HG03378 (cell line): ENCODE results near the gene ZCCHC14.
"Not testable (repeated sequence)": the region's sequence is repeated elsewhere in the genome, so short reads cannot be mapped to it uniquely, and the experiment has no call there.

Experiments
- ATAC-seq: cut with Tn5 transposase; IDR thresholded peaks from one replicate; pipeline ENCODE4 v1.9.1; 2021; ENCODE audit warnings: mild to moderate bottlenecking, moderate library complexity; ENCODE audit not compliant: unreplicated experiment

ZCCHC14 gene

DNA sequence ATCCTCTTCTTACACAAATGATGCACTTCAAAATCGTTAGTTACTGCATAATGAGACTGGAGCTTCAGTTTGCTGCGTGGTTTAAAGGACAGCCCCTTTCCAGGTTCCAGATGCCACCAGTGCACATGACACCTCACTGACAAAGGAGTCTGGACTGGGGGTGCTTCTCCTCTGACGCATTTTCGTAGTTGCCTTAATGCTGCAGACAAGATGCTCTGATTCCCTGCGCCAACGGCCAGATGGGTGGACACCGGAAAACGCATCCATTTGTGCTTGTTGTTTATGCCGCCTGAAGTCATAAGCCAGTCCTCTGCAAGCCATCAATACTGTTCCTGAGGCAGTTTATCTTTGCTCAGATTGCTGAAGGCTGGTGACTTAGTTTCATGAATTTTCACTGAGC is 125.3 kb downstream of the ZCCHC14 start:
- no peak for ATAC-seq

GRCh38 chr16:87366930-87367329 is 125.9 kb downstream of the ZCCHC14 start:
- ATAC-seq, result no peak

DNA sequence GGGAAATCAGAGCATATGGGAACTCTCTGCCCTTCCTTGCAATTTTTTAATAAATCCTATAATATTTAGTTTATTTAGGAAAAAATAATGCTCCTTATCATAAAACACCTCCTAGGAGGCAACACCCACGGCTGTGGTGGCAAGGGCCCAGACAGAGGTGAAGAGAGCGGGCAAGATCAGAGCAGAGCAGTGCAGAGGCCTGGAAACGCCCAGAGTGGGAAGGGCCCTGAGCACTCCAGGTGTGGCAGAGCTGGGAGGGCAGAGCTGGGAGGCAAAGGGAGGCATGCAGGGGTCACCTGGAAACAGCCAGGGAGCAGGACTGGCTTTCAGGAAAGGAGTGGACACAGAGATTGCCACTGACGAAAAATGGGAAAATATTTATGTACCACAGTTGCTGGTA is 126.5 kb downstream of the ZCCHC14 start:
- ATAC-seq, result no peak

DNA sequence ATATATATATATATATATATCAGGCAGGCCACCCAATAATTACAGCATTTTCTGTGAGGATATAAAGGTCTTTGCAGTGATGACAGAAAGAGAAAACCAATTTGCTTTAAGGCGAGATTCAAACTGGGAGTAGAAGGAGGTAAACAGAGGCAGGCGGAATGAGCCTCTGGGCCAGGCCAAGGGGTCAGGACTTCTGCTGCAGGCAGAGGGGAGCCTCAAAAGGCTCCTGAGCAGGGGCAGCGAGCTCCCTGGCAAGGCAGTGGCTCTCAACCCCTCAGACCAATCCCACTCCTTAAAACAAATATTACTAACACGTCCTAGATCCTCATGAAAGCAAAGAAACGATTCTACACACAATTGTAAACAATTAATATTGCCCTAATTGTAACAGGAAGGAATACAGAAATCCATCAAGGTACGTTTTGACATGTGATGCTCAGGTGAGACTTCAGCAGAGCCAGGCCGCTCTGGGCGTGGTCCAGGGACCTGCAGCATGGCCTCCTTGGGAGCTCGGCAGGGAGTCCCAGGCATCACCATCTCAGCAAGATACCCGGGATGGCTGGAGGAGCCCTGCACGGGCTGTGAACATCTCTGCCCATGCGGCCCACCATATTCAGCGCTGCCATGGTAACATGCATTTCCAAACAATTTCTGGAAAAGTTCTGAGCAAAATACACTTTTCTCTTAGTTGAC is 127.7 kb downstream of the ZCCHC14 start:
- ATAC-seq, result no peak

DNA sequence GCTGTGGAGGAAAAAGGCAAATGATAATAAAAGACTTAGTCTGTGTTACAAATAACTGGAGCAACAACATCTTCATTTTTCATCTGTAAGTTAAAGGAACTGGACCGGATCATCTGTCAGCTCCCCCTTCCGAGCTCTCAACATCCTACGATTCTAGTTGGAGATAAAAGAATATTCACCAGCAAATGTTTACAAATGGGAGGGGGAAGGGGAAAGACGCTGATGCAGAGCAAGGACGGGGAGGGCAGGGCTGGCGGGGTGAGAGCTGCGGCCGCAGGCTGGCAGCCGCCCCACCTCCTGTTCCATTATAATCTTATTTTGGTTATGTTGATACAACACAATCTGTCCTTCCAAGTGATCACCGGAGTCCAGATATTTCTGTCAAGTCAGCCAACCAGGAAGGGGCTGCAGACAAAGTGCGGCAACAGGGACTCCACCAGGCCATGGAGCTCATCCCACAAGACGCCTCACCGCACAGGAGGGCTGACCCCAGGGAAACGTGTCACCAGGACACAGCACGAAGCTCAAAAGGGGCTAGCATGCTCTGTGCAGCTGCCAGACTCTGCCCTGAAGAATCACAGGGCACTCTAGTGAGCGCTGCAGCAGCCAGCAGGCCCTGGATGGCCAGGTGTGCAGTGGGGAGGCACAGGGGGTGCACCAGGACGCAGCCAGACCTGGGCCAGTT is 128.9 kb downstream of the ZCCHC14 start:
- ATAC-seq, result no peak

GRCh38 chr16:87362828-87363559 is 129.8 kb downstream of the ZCCHC14 start:
- ATAC-seq, result not testable (repeated sequence)

GRCh38 chr16:87361916-87362619 is 130.8 kb downstream of the ZCCHC14 start:
- no peak for ATAC-seq

GRCh38 chr16:87360862-87361610 is 131.8 kb downstream of the ZCCHC14 start:
- ATAC-seq, result no peak

GRCh38 chr16:87359121-87359520 is 133.7 kb downstream of the ZCCHC14 start:
- no peak for ATAC-seq

- no peak for ATAC-seq
These were observed 134.1 kb downstream of the ZCCHC14 start for GRCh38 chr16:87358696-87359095.

- ATAC-seq, result no peak
These were observed 134.6 kb downstream of the ZCCHC14 start for GRCh38 chr16:87358250-87358649.

DNA sequence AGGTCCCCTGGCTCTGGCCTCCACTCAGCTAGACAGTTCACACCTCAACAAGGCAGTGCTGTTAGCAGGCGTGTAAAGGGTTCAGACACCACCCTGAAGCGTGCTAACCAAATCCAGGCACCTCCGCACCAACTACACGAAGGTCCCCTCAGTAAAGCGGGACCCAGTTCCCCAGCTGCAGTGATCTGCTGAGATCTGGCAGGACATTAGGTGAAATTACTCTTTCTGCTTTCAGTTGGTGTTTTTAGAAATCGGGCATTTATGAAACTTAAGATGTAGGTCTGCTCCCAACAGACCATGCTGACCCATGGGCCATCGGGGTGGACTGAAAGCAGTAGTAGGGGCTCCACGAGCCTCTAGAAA is 136.4 kb downstream of the ZCCHC14 start:
- no peak for ATAC-seq
